Thyroid gland (tissue), 4 donors: ENCODE results near the gene ADRA2B. TPM values are rescaled to one million over a fixed set of nuclear protein-coding genes. Genes with fewer than 3 reads are reported as not detected.

Experiments
- DNase-seq, 2 donors: peaks; one replicate each; pipeline ENCODE4 v3.0.0-alpha.2; 2019
- H3K27ac ChIP-seq, 3 donors: fragments of 200-600 bp; sonication (generic); 1 replicate in 2 of 3; 2 replicates in 1 of 3; pipeline ENCODE4 v1.5.1; 2016 to 2019; ENCODE audit warnings: mild to moderate bottlenecking in 1 of 3, moderate library complexity in 1 of 3
- H3K27me3 ChIP-seq: fragments of 200-600 bp; sonication (generic); one replicate; pipeline ENCODE4 v1.5.1; 2019
- H3K36me3 ChIP-seq, 2 donors: fragments of 200-600 bp; sonication (generic); one replicate each; pipeline ENCODE4 v1.5.1; 2016 to 2019
- H3K4me1 ChIP-seq, 2 donors: fragments of 200-600 bp; sonication (generic); one replicate each; pipeline ENCODE4 v1.5.1; 2017 to 2019
- H3K4me3 ChIP-seq, 3 donors: fragments of 200-600 bp; sonication (generic); replicated peaks in 1 of 3; 1 replicate in 2 of 3; 2 replicates in 1 of 3; pipeline ENCODE4 v1.5.1; 2016; ENCODE audit warnings: mild to moderate bottlenecking in 1 of 3
- H3K9me3 ChIP-seq: fragments of 200-600 bp; sonication (generic); one replicate; pipeline ENCODE4 v1.5.1; 2017
- POLR2A ChIP-seq, 2 donors: fragments of 450-650 bp; IDR thresholded peaks; one replicate each; pipeline ENCODE4 v1.6.1; 2017; ENCODE audit warnings: antibody characterized with exemption in 2 of 2, mild to moderate bottlenecking in 2 of 2, moderate library complexity in 1 of 2
- WGBS, 2 donors: methylation state at CpG; one replicate each; pipeline ENCODE4 v1.1.5; 2017; 5-methylcytosine and 5-hydroxymethylcytosine counted together
- intact Hi-C: fragments of 100-400 bp; cut with DNase I; formaldehyde crosslinking; loops from one replicate; pipeline ENCODE4 v1.15.1; 2023
- total RNA-seq, 4 donors: library from RNA; depleted of rRNA; stranded (reverse); fragments of >200 nt; gene quantifications; one replicate each; pipeline ENCODE4 v1.2.3, GENCODE V29; 2016
- TF ChIP-seq, protein P1 (sequence below), 6 experiments: fragments of 200-600 bp in 3 of 6; fragments of 450-650 bp in 3 of 6; sonication (generic) in 3 of 6; IDR thresholded peaks; one replicate each; pipeline ENCODE4 v1.5.1; 2016 to 2019; ENCODE audit warnings: antibody characterized with exemption in 6 of 6, mild to moderate bottlenecking in 2 of 6, inconsistent platforms in 1 of 6, moderate library complexity in 1 of 6

Gene ADRA2B
- total RNA-seq, 4 donors from 2014 or later, result 0.13 to 2.1 (median 1.0) TPM

DNA sequence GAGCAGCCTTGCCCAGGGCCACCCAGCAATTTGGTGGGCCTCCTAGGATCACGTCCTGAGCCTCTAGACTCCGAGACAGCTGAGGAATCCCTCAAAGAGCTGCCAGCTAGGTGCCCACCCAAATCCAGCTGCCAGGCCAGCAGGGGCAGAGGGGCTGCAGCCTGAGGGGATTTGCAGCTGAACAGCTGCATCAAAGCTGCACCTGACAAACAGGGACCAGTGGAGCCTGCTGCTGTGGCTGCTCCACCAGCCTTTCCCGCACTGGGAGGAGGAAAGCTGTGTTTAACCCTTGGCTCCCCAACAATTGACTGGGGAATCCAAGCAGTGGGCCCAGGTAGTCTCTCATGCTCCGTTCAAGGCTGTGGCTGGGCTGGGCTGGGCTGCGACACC, 8.2 kb downstream of the ADRA2B start:
- H3K27me3 ChIP-seq, result no peaks in the 10 kb centered on the region
- no peaks in the 10 kb centered on the region for H3K9me3 ChIP-seq
- no peak for DNase-seq
- 84 to 100% methylated on average over 1 to 3 of the region's 5 CpGs for WGBS, 2 donors
- H3K36me3 ChIP-seq, result no peaks in the 10 kb centered on the region
- TF ChIP-seq, protein P1, sequence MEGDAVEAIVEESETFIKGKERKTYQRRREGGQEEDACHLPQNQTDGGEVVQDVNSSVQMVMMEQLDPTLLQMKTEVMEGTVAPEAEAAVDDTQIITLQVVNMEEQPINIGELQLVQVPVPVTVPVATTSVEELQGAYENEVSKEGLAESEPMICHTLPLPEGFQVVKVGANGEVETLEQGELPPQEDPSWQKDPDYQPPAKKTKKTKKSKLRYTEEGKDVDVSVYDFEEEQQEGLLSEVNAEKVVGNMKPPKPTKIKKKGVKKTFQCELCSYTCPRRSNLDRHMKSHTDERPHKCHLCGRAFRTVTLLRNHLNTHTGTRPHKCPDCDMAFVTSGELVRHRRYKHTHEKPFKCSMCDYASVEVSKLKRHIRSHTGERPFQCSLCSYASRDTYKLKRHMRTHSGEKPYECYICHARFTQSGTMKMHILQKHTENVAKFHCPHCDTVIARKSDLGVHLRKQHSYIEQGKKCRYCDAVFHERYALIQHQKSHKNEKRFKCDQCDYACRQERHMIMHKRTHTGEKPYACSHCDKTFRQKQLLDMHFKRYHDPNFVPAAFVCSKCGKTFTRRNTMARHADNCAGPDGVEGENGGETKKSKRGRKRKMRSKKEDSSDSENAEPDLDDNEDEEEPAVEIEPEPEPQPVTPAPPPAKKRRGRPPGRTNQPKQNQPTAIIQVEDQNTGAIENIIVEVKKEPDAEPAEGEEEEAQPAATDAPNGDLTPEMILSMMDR (IDR thresholded peaks at IDR 0.05), result no peak
- no peak for TF ChIP-seq POLR2A (IDR thresholded peaks at IDR 0.05)
- H3K27ac ChIP-seq, result no peak overlapping the region
- H3K4me1 ChIP-seq, result peaks cover 0 to 18% of the 10 kb centered on the region in 2 donors
- H3K4me3 ChIP-seq, result no peak overlapping the region
- intact Hi-C loops, result no loop called here

DNA sequence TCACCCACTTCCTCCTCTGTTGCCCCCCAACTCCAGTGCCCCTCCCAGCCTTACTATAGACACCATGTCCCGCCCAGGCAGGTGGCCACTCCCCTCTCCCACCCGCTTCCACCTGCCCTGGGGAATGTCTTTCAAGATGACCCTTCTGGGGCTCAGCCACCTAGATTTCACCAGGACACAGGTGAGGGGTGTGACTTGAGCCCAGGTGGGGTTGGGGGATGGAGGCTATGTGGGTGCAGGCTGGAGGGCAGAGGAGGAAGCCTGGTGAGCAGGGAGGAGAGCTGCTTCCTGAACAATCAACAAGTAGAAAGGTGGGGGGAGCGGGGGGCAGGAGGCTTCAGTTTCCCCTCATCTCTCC, 8.7 kb downstream of the ADRA2B start:
- peaks cover 0 to 19% of the 10 kb centered on the region in 2 donors for H3K4me1 ChIP-seq
- no peaks in the 10 kb centered on the region for H3K27me3 ChIP-seq
- no peak for TF ChIP-seq POLR2A (IDR thresholded peaks at IDR 0.05)
- TF ChIP-seq, protein P1 (IDR thresholded peaks at IDR 0.05), result no peak
- WGBS, 2 donors, result 83 to 95% methylated on average over 3 of the region's 3 CpGs
- no peak for DNase-seq
- intact Hi-C loops, result no loop called here
- H3K4me3 ChIP-seq, result no peak overlapping the region
- H3K27ac ChIP-seq, result no peak overlapping the region
- no peaks in the 10 kb centered on the region for H3K36me3 ChIP-seq
- no peaks in the 10 kb centered on the region for H3K9me3 ChIP-seq

DNA sequence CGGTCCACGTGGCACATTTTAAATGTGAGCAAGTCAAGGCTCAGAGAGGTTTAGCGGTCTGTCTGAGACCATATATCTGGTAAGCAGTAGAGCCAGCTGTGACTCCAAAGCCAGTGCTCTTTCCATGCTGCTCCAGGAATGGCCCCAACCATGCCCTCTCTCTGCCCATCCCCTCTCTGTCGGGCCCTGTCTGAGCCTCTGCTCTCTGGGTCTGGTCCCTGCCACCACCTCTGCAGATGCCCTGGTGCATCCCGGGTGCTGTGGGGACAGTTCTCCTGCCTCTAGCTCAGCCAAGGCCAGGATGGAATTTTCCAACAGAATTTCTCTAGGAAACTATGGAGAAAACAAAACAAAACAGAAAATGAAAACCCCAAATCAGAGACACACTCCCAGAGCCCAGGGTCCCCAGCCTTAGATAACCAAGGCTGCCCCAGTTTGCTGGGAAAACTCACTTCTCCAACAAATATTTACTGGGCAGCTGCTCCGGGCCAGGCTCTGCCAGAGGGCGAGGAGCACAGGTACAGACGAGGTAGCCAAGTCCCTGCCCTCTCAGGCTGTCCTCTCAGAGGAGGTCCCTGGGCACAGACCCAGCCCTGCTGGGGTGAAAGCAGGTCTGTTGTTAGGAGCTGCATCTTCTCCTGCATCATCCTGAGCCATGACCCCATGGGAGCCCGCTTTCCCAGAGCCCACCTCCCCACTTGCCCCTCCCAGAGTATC, 9.2 kb downstream of the ADRA2B start:
- intact Hi-C loops, result no loop called here
- Histone ChIP-seq H3K4me3 (no peak overlapping the region), H3K9me3 (no peaks in the 10 kb centered on the region), H3K4me1 (peaks cover 0 to 19% of the 10 kb centered on the region in 2 donors), H3K27me3 (no peaks in the 10 kb centered on the region), H3K36me3 (no peaks in the 10 kb centered on the region), H3K27ac (no peak overlapping the region)
- no peak for DNase-seq
- 72 to 77% methylated on average over 9 of the region's 9 CpGs for WGBS, 2 donors
- TF ChIP-seq POLR2A (IDR thresholded peaks at IDR 0.05), result no peak
- TF ChIP-seq, protein P1 (IDR thresholded peaks at IDR 0.05), result no peak

DNA sequence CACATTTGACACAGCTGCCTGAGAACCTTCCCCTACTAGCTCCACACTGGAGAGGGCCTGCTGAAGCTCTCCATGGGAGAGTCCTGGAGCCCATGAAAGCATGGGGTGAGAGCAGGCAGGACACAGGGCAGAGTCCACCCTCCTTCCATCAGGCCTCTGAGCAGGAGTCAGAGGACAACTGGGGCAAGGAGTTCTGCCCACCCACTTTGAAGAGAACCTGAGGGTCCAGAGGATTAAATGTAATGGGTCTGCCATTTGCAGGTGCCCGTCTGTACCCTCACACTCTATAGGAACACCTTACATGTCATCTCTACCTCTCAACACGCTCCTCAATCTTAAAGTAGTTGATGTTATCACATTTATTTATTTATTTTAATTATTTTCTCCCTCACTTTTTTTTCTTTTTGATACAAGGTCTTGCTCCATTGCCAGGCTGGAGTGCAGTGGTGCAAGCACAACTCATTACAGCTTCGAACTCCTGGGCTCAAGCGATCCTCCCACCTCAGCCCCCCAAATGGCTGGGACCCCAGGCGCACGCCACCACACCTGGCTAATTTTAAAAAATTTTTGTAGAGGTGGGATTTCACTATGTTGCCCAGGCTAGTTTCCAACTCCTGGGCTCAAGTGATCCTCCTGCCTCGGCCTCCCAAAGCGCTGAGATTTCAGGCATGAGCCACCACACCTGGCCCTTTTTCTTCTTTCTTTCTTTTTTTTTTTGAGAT, 10.2 kb downstream of the ADRA2B start:
- WGBS, 2 donors, result 98% methylated on average over 8 of the region's 8 CpGs
- intact Hi-C loops, result no loop called here
- Histone ChIP-seq H3K4me3 (no peak overlapping the region), H3K27me3 (no peaks in the 10 kb centered on the region), H3K27ac (no peak overlapping the region), H3K9me3 (no peaks in the 10 kb centered on the region), H3K36me3 (no peaks in the 10 kb centered on the region), H3K4me1 (peaks cover 0 to 19% of the 10 kb centered on the region in 2 donors)
- no peak for DNase-seq
- no peak for TF ChIP-seq POLR2A (IDR thresholded peaks at IDR 0.05)
- TF ChIP-seq, protein P1 (IDR thresholded peaks at IDR 0.05), result no peak
